PC-3 (cell line): Measurements from ENCODE around the gene IFI30. TPM values are rescaled to one million over a fixed set of nuclear protein-coding genes. Genes with fewer than 3 reads are reported as not detected.

Experiments used
- ATAC-seq: fragments of 200-7000 bp; cut with Tn5 transposase; 2 replicates; pipeline ENCODE4 v1.9.1; 2020; ENCODE audit warnings: mild to moderate bottlenecking, moderate library complexity
- BruUV-seq: library from RNA; stranded (reverse); fragments of 400-500 nt; replicated peaks from 2 replicates; lab custom pipeline; 2021; lab: Mats Ljungman, UMichigan
- CTCF ChIA-PET: fragments of 300-600 bp; sonication (Branson Sonifier 250); formaldehyde crosslinking; loops from one replicate; lab custom pipeline; 2022; ENCODE audit warnings: antibody characterized with exemption; lab: Charles Lee
- POLR2A ChIA-PET: fragments of 300-600 bp; sonication (Branson Sonifier 250); formaldehyde crosslinking; loops from one replicate; lab custom pipeline; 2022; ENCODE audit warnings: antibody characterized with exemption; ENCODE audit not compliant: unreplicated experiment; lab: Charles Lee
- DNase-seq: peaks from one replicate; pipeline ENCODE4 v3.0.0-alpha.2; 2015
- H2AFZ ChIP-seq: fragments of 300-600 bp; sonication (generic); 2 replicates; pipeline ENCODE4 v1.6.0; 2016; ENCODE audit warnings: antibody characterized with exemption, low read length
- H3F3A ChIP-seq: fragments of 300-600 bp; sonication (generic); one replicate; pipeline ENCODE4 v1.6.0; 2017; ENCODE audit warnings: antibody characterized with exemption, low read length, control low read depth, mild to moderate bottlenecking; ENCODE audit not compliant: unreplicated experiment
- H3K27ac ChIP-seq: fragments of 300-600 bp; sonication (generic); 2 replicates; pipeline ENCODE4 v1.5.1; 2016; ENCODE audit warnings: mild to moderate bottlenecking, low read length
- H3K27me3 ChIP-seq: fragments of 300-600 bp; sonication (generic); 2 replicates; pipeline ENCODE4 v1.6.1; 2016; ENCODE audit warnings: low read length, mixed read lengths
- H3K36me3 ChIP-seq: fragments of 300-600 bp; sonication (generic); 2 replicates; pipeline ENCODE4 v1.6.1; 2016; ENCODE audit warnings: low read depth, mixed run types, low read length, mixed read lengths
- H3K4me1 ChIP-seq: fragments of 300-600 bp; sonication (generic); 2 replicates; pipeline ENCODE4 v1.5.1; 2016; ENCODE audit warnings: low read length; ENCODE audit not compliant: insufficient read depth
- H3K4me2 ChIP-seq: fragments of 300-600 bp; sonication (generic); 2 replicates; pipeline ENCODE4 v1.6.0; 2016; ENCODE audit warnings: low read length
- H3K4me3 ChIP-seq: fragments of 300-600 bp; sonication (generic); 2 replicates; pipeline ENCODE4 v1.5.1; 2016; ENCODE audit warnings: mild to moderate bottlenecking, low read length, mixed read lengths
- H3K79me2 ChIP-seq: fragments of 300-600 bp; sonication (generic); 2 replicates; pipeline ENCODE4 v1.6.1; 2017; ENCODE audit warnings: low read length, mixed read lengths
- H3K9ac ChIP-seq: fragments of 300-600 bp; sonication (generic); 2 replicates; pipeline ENCODE4 v1.6.0; 2016; ENCODE audit warnings: mild to moderate bottlenecking, low read length
- H3K9me2 ChIP-seq: fragments of 300-600 bp; sonication (generic); replicated peaks from 2 replicates; pipeline ENCODE4 v1.6.1; 2016; ENCODE audit warnings: mixed run types, low read length, mixed read lengths
- H3K9me3 ChIP-seq: fragments of 300-600 bp; sonication (generic); 2 replicates; pipeline ENCODE4 v1.6.1; 2016; ENCODE audit warnings: low read length, mixed read lengths
- H4K20me1 ChIP-seq: fragments of 300-600 bp; sonication (generic); 2 replicates; pipeline ENCODE4 v1.6.1; 2016; ENCODE audit warnings: low read length, mixed read lengths
- EZH2 ChIP-seq: fragments of 300-600 bp; sonication (generic); IDR thresholded peaks from one replicate; pipeline ENCODE4 v1.6.1; 2017; ENCODE audit warnings: antibody characterized with exemption, mild to moderate bottlenecking, low read length; ENCODE audit not compliant: unreplicated experiment
- EZH2phosphoT487 ChIP-seq: fragments of 300-600 bp; sonication (generic); IDR thresholded peaks from 2 replicates; pipeline ENCODE4 v1.6.1; 2018; ENCODE audit warnings: mild to moderate bottlenecking, antibody characterized with exemption, low read length, borderline replicate concordance
- intact Hi-C: fragments of 100-400 bp; cut with micrococcal nuclease; formaldehyde crosslinking; loops from 2 replicates; pipeline ENCODE4 v1.9.0; 2023
- total RNA-seq: library from RNA; depleted of rRNA; stranded (reverse); fragments of >200 nt; gene quantifications from 2 replicates; pipeline ENCODE4 v1.2.3, GENCODE V29; 2014
- TF ChIP-seq, protein P1 (sequence below): fragments of 300-600 bp; sonication (generic); conservative IDR thresholded peaks from 2 replicates; pipeline ENCODE4 v1.5.1; 2017; ENCODE audit warnings: antibody characterized with exemption, low read depth, mild to moderate bottlenecking, low read length

IFI30 gene
- total RNA-seq, 1 experiment from 2014 or later: 31.1 TPM

DNA sequence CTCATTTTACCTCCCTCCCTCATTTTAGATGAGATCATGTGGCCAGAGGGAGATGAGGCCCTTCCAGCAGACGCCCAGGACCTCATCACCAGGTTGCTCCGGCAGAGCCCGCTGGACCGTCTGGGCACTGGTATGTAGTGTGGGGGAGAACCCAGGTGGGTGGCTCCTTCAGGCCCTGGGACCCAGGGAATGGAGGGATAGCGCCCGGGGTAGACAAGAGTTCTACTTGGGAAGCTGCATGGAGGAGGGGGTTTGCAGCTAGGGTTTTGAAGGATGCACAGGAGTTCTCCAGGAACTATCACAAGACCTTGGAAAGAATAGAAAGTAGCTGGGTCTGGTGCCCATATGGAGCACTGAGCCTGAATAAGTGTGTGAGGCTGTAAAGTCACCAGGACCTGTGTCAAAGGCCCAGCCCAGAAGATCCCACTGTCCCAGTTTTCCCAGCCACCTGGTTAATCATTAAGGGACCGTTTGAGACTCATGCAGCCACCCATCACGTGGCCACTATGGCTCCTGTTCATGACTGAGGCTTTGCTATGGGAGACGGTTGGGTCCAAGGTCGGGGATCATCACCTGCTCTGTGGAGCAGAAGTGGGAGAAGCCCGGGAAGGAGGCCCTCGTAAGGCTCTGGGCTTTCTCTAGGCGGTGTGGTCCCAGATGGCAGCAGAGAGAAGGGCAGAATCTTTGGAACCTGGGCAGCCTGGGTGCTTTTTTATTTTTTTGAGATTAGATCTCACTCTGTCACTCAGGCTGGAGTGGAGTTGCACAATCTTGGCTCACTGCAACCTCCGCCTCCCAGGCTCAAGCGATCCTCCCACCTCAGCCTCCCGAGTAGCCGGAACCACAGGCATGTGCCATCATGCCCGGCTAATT is 37.7 kb upstream of the IFI30 start:
- H3K4me1 ChIP-seq: no peaks in the 10 kb centered on the region
- ChIA-PET POLR2A (no interaction called here), CTCF (no interaction called here)
- no peak overlapping the region for H3K9ac ChIP-seq
- no peaks in the 10 kb centered on the region for H4K20me1 ChIP-seq
- TF ChIP-seq EZH2 (no peak), EZH2phosphoT487 (no peak)
- TF ChIP-seq, protein P1, sequence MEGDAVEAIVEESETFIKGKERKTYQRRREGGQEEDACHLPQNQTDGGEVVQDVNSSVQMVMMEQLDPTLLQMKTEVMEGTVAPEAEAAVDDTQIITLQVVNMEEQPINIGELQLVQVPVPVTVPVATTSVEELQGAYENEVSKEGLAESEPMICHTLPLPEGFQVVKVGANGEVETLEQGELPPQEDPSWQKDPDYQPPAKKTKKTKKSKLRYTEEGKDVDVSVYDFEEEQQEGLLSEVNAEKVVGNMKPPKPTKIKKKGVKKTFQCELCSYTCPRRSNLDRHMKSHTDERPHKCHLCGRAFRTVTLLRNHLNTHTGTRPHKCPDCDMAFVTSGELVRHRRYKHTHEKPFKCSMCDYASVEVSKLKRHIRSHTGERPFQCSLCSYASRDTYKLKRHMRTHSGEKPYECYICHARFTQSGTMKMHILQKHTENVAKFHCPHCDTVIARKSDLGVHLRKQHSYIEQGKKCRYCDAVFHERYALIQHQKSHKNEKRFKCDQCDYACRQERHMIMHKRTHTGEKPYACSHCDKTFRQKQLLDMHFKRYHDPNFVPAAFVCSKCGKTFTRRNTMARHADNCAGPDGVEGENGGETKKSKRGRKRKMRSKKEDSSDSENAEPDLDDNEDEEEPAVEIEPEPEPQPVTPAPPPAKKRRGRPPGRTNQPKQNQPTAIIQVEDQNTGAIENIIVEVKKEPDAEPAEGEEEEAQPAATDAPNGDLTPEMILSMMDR: no peak
- no peaks in the 10 kb centered on the region for H3K79me2 ChIP-seq
- no peaks in the 10 kb centered on the region for H3K27me3 ChIP-seq
- DNase-seq: no peak
- no peaks in the 10 kb centered on the region for H3K9me2 ChIP-seq
- ATAC-seq: no peak
- intact Hi-C loops: no loop called here
- H3K36me3 ChIP-seq: 0 out of 2 replicates have a peak, but pooled peaks cover 4% of the 10 kb centered on the region
- no peaks in the 10 kb centered on the region for H3F3A ChIP-seq
- H3K27ac ChIP-seq: no peak overlapping the region
- no peak overlapping the region for H2AFZ ChIP-seq
- H3K9me3 ChIP-seq: no peaks in the 10 kb centered on the region
- H3K4me2 ChIP-seq: no peak overlapping the region
- BruUV-seq: no TSS peak
- H3K4me3 ChIP-seq: no peak overlapping the region

DNA sequence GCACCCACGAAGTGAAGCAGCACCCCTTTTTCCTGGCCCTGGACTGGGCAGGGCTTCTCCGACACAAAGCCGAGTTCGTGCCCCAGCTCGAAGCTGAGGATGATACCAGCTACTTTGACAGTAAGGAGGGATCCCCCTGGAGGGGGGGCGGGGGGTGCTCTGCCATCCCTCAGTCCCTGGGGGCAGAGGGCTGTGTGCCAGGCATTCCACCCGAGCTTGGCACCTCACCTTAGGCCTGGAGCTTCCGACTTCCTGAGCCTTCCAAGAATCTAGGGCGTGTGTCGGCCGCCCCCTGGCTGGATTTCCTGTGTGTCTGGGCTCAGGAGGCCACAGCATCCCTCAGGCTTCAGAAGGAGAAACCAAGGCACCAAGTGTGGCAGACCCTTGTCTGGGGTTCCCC is 36.4 kb upstream of the IFI30 start:
- TF ChIP-seq EZH2phosphoT487 (no peak), EZH2 (no peak)
- TF ChIP-seq, protein P1: no peak
- Histone ChIP-seq H4K20me1 (no peaks in the 10 kb centered on the region), H3K9me3 (no peaks in the 10 kb centered on the region), H3K9ac (no peak overlapping the region), H3K4me2 (no peak overlapping the region), H3K4me1 (no peaks in the 10 kb centered on the region), H3K36me3 (0 out of 2 replicates have a peak, but pooled peaks cover 4% of the 10 kb centered on the region), H3K4me3 (no peak overlapping the region), H3K27me3 (no peaks in the 10 kb centered on the region), H3F3A (no peaks in the 10 kb centered on the region), H3K9me2 (no peaks in the 10 kb centered on the region), H3K79me2 (no peaks in the 10 kb centered on the region), H2AFZ (no peak overlapping the region), H3K27ac (no peak overlapping the region)
- intact Hi-C loops: no loop called here
- POLR2A ChIA-PET: no interaction called here
- no TSS peak for BruUV-seq
- DNase-seq (no peak), ATAC-seq (no peak)
- CTCF ChIA-PET: no interaction called here
